Memory B cell (primary cell): ENCODE measurements around the gene DMXL2.
"Not testable (repeated sequence)": the region's sequence is repeated elsewhere in the genome, so short reads cannot be mapped to it uniquely, and the experiment has no call there.

Experiments
- ATAC-seq: fragments of 150-1000 bp; cut with Tn5 transposase; 2 replicates; pipeline ENCODE4 v1.10.0; 2021; ENCODE audit warnings: low read depth, mild to moderate bottlenecking, moderate library complexity
- DNase-seq, 2 donors: peaks; one replicate each; pipeline ENCODE4 v3.0.0; 2022; ENCODE audit warnings: low spot score in 2 of 2
- H3K27ac Mint-ChIP-seq: one replicate; pipeline ENCODE4 v1.8.0; 2022; ENCODE audit warnings: mild to moderate bottlenecking, moderate library complexity, mixed read lengths
- H3K27me3 Mint-ChIP-seq: one replicate; pipeline ENCODE4 v1.8.0; 2022; ENCODE audit warnings: mixed read lengths
- H3K36me3 Mint-ChIP-seq: one replicate; pipeline ENCODE4 v1.8.0; 2022; ENCODE audit warnings: mild to moderate bottlenecking, mixed read lengths
- H3K4me1 Mint-ChIP-seq: one replicate; pipeline ENCODE4 v1.8.0; 2022; ENCODE audit warnings: mixed read lengths
- H3K4me3 Mint-ChIP-seq: one replicate; pipeline ENCODE4 v1.8.0; 2022; ENCODE audit warnings: mild to moderate bottlenecking, moderate library complexity, mixed read lengths
- H3K9me3 Mint-ChIP-seq: one replicate; pipeline ENCODE4 v1.8.0; 2022; ENCODE audit warnings: mixed read lengths

The DMXL2 gene, protein sequence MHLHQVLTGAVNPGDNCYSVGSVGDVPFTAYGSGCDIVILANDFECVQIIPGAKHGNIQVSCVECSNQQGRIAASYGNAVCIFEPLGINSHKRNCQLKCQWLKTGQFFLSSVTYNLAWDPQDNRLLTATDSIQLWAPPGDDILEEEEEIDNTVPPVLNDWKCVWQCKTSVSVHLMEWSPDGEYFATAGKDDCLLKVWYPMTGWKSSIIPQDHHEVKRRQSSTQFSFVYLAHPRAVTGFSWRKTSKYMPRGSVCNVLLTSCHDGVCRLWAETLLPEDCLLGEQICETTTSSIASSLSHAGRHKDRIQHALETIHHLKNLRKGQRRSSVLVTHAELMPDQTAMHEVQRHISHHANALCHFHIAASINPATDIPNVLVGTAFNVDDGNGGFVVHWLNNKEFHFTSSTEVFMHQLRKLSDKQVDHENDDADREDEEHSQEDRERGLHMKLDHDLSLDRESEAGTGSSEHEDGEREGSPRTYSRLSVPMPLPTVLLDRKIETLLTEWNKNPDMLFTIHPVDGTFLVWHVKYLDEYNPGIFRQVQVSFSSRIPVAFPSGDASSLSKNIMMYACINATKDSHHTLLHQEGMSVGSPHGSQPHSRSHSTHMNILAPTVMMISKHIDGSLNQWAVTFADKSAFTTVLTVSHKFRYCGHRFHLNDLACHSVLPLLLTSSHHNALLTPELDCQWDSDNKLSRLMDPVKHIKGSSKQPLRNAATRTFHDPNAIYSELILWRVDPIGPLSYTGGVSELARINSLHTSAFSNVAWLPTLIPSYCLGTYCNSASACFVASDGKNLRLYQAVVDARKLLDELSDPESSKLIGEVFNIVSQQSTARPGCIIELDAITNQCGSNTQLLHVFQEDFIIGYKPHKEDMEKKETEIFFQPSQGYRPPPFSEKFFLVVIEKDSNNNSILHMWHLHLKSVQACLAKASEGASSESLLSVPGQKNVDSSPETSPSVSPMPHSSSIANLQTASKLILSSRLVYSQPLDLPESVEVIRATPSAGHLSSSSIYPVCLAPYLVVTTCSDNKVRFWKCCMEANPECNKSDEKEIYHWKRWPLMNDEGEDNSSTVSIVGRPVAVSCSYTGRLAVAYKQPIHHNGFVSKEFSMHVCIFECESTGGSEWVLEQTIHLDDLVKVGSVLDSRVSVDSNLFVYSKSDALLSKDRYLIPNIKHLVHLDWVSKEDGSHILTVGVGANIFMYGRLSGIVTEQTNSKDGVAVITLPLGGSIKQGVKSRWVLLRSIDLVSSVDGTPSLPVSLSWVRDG (N-terminal part only)

DNA sequence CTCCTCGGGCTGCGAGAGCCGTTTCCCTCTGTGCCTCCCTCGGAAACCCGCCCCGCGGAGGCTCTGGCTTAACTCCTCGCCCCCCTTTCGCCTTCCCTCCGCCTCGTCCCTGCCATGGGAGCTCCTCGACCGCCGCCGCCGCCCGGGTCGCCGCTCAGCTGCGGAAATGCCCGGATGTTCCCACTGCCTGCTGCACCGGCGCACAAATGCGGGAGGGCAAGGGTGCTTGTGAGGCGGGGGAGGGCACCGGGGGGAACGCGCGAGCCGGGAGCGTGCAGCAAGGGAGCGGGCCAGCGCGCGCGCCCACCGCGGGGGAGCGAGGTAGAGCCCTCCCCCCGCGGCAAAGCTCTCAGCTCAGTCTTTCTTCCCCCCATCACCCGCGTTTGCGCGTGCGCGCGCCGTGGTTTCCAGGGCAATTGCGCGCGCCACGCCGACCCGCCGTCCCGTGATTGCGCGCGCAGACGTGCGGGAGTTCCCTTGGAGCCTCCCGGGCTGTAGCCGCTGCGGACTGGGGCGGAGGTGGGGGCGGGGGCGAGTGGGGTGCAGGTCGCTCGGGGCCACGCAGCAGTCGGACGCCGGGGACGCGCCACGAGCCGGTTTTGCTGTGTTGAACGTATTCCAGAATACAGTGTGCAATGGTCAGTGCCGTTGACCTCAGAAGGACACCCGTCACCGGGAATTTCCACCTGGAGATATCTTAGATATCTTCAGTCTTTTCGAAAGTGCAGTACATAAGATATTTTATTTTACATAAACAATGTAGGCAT, at the start of gene DMXL2:
Gene DMXL2 (minus strand): TSS at position 168 of the 767 bp plus-strand sequence. CDS start 226 bp downstream, outside the sequence.
- peaks cover 11% of the 10 kb centered on the region for H3K4me1 Mint-ChIP-seq
- H3K9me3 Mint-ChIP-seq: no peaks in the 10 kb centered on the region
- H3K27ac Mint-ChIP-seq: peak within 1 kb of the TSS; percentile 82
- DNase-seq (peak; percentile 48 to 61), ATAC-seq (peak; percentile 69)
- H3K36me3 Mint-ChIP-seq: no peaks in the 10 kb centered on the region
- H3K27me3 Mint-ChIP-seq: no peaks in the 10 kb centered on the region
- peak within 1 kb of the TSS; percentile 95 for H3K4me3 Mint-ChIP-seq

DNA sequence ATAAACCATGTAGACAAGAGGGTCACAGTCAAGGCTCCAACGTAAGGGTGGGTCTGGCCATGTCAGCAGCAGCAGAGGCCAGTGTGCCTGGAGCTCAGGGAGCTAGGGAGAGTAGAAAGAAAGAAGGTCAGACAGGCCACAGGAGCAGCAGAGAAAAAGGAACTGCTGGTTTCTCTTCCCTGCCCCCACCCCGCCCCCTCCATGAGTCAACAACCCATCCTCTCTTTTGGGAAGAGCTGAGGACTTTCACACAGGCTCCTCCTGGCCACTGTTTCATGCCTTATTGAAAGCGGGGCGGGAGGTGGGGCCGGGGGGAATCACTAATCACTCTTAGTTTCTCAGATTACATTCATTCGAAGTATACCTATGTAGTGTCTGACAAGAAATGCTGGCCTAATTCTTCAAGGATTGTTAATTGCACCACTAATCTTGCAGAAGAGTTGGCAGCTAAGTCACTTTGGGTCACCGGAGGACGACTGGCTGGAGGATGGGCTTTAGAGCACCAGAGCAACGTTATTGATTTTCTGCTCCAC, 49.6 kb upstream of the DMXL2 start:
- ATAC-seq: no peak
- Mint-ChIP-seq H3K9me3 (no peaks in the 10 kb centered on the region), H3K36me3 (no peaks in the 10 kb centered on the region), H3K27ac (no peak overlapping the region), H3K4me3 (no peak overlapping the region), H3K4me1 (peaks cover 3% of the 10 kb centered on the region), H3K27me3 (peaks cover 12% of the 10 kb centered on the region)
- no peak for DNase-seq

DNA sequence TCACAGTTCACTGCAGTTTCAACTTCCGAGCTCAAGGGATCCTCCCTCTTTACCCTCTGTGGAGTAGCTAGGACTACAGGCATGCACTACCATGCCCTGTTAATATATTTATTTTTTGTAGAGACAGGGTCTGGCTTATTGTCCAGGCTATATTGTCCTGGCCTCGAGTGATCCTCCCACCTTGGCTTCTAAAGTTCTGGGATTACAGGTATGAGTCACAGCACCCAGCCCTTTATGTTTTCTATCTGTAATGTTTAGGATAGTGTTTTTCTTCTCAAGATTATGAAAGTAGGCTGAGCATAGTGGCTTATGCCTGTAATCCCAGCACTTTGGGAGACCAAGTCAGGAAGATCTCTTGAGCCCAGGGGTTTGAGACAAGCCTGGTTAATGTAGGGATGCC, 46.8 kb upstream of the DMXL2 start:
- DNase-seq (no peak), ATAC-seq (no peak)
- Mint-ChIP-seq H3K9me3 (no peaks in the 10 kb centered on the region), H3K36me3 (no peaks in the 10 kb centered on the region), H3K27ac (no peak overlapping the region), H3K4me1 (peaks cover 3% of the 10 kb centered on the region), H3K27me3 (peaks cover 9% of the 10 kb centered on the region), H3K4me3 (no peak overlapping the region)

DNA sequence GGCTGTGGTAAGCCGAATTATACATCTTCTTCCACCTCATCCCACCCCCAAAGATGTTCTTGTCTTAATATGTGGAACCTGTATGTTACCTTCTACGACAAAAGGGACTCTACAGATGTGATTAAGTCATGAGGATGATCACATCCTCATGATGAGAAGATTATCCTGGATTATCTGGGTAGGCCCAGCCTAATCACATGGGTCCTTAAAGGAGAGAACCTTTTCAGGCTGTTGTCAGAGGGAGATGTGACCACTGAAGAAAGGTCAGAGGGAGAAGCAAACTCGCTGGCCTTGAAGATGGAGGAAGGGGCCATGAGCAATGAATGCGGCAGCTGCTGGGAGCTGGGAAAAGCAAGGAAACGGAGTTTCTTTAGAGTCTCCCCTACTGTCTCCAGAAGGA, 45.9 kb upstream of the DMXL2 start:
- no peak overlapping the region for H3K27ac Mint-ChIP-seq
- H3K36me3 Mint-ChIP-seq: no peaks in the 10 kb centered on the region
- ATAC-seq (no peak), DNase-seq (no peak)
- H3K4me3 Mint-ChIP-seq: no peak overlapping the region
- no peaks in the 10 kb centered on the region for H3K9me3 Mint-ChIP-seq
- H3K4me1 Mint-ChIP-seq: peaks cover 3% of the 10 kb centered on the region
- peaks cover 7% of the 10 kb centered on the region for H3K27me3 Mint-ChIP-seq

DNA sequence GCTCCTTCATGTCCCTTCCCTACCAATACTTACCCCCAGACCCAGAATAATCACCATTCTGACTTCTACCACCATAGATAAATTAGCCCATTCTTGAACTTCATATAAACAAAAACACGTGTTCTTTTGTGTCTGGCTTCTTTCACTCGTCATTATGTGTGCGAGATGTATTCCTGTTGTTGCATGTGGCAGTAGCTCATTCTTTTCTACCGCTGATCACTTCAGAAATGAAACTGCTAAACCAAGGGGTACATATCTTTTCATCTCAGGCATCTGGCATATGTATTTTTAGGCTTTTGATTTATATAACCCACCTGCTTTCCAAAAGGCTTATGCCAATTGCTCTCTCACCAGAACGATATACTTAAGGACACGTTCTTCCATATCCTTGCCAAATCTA, 44.9 kb upstream of the DMXL2 start:
- DNase-seq: no peak
- H3K4me1 Mint-ChIP-seq: peaks cover 3% of the 10 kb centered on the region
- H3K36me3 Mint-ChIP-seq: no peaks in the 10 kb centered on the region
- H3K27ac Mint-ChIP-seq: no peak overlapping the region
- no peaks in the 10 kb centered on the region for H3K9me3 Mint-ChIP-seq
- peaks cover 7% of the 10 kb centered on the region for H3K27me3 Mint-ChIP-seq
- no peak for ATAC-seq
- H3K4me3 Mint-ChIP-seq: no peak overlapping the region

DNA sequence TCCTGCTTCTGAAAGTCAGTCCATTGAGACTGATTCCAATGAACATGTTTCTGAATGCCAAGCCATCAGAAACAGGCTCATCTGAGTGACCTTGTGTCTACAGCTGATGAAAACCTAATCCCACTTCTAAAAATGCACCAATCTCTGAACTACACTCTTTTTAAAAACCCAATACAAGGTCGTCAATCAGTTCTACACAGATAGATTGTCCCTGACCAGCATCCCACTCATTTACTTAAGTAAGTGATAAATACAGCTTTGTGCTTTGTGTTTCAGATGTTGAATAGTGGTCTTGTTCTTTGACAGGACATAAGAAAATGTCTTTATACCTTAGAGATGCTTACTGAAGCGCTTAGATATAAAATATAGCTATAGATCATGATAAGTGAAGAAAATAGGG, 38.5 kb upstream of the DMXL2 start:
- H3K4me3 Mint-ChIP-seq: no peak overlapping the region
- ATAC-seq (no peak), DNase-seq (no peak)
- H3K27me3 Mint-ChIP-seq: no peaks in the 10 kb centered on the region
- no peaks in the 10 kb centered on the region for H3K9me3 Mint-ChIP-seq
- H3K27ac Mint-ChIP-seq: no peak overlapping the region
- no peaks in the 10 kb centered on the region for H3K36me3 Mint-ChIP-seq
- H3K4me1 Mint-ChIP-seq: no peaks in the 10 kb centered on the region

DNA sequence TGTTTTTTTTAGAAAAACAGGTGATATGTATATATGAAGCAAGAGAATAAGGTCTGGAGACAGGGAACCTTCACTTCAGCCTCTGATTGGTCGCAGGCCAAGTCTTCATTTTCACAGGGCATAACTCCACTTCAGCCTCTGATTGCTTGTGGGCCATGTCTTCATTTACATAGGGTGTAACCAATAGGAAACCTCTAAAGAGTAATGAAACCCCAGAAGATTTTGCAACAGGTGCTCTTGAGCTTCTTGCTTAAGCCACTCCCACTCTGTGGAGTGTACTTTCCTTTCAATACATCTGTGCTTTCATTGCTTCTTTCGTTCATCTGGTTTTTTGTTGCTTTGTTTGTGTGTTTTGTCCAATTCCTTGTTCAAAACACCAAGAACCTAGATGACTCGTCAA, 36.1 kb upstream of the DMXL2 start:
- Mint-ChIP-seq H3K27me3 (no peaks in the 10 kb centered on the region), H3K4me3 (no peak overlapping the region), H3K9me3 (no peaks in the 10 kb centered on the region), H3K36me3 (no peaks in the 10 kb centered on the region), H3K27ac (no peak overlapping the region), H3K4me1 (no peaks in the 10 kb centered on the region)
- DNase-seq: no peak
- ATAC-seq: no peak

DNA sequence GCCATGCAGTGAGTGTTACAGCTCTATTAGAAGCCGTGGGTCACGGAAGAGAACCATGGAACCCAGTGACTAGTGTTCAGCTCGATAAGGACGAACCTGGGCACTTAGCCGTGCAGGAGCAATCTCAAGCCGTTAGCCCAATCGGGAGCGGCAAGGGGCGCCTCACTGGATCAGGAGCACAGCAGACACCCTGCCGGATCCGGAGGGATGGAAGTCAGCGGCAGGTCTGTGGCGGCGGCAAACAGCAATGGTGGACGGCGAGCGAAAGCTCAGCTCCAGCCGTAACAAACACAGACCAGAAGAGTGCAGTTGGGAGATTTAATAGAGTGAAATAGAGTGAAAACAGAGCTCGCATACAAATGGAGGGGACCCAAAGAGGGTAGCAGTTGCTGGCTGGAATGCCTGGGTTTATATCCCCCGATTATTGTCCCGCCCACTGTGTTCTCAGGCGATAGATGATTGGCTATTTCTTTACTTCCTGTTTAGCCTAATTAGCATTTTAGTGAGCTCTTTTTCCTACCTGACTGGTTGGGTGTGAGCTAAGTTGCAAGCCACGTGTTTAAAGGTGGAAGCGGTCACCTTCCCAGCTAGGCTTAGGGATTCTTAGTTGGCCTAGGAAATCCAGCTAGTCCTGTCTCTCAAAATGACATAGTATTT, 33.0 kb upstream of the DMXL2 start:
- not testable (repeated sequence) for H3K27me3 Mint-ChIP-seq, ATAC-seq, H3K4me1 Mint-ChIP-seq, H3K4me3 Mint-ChIP-seq, H3K9me3 Mint-ChIP-seq, DNase-seq, H3K27ac Mint-ChIP-seq, H3K36me3 Mint-ChIP-seq

DNA sequence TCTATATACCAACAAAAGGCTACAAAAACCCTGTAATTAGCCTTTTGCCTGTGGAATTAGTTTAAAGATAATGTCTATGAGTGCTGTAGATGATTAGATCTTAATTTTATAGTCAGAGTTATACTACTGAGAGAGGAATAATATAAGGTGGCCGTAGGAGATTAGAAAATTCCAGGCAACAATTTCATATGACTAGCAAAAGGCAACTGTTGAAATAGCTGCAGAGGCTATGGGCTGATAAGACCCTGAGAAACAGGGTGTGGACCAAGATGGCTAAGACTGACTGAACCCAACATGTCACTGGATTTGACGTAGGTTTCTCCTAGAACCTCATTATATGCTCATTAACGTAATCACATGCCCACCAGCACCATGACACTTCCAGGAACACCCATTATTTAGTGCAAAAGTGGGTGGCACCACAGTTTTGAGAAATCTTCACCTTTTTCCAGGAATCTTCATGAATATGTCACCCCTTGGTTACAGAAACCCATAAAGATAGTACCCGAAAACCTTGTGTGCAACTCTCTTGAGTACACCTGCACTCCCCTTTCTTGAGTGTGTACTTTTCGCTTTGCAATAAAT, 29.6 kb upstream of the DMXL2 start:
- no peaks in the 10 kb centered on the region for H3K27me3 Mint-ChIP-seq
- H3K4me1 Mint-ChIP-seq: peaks cover 3% of the 10 kb centered on the region
- no peaks in the 10 kb centered on the region for H3K9me3 Mint-ChIP-seq
- ATAC-seq (no peak), DNase-seq (no peak)
- H3K36me3 Mint-ChIP-seq: no peaks in the 10 kb centered on the region
- no peak overlapping the region for H3K27ac Mint-ChIP-seq
- H3K4me3 Mint-ChIP-seq: no peak overlapping the region

DNA sequence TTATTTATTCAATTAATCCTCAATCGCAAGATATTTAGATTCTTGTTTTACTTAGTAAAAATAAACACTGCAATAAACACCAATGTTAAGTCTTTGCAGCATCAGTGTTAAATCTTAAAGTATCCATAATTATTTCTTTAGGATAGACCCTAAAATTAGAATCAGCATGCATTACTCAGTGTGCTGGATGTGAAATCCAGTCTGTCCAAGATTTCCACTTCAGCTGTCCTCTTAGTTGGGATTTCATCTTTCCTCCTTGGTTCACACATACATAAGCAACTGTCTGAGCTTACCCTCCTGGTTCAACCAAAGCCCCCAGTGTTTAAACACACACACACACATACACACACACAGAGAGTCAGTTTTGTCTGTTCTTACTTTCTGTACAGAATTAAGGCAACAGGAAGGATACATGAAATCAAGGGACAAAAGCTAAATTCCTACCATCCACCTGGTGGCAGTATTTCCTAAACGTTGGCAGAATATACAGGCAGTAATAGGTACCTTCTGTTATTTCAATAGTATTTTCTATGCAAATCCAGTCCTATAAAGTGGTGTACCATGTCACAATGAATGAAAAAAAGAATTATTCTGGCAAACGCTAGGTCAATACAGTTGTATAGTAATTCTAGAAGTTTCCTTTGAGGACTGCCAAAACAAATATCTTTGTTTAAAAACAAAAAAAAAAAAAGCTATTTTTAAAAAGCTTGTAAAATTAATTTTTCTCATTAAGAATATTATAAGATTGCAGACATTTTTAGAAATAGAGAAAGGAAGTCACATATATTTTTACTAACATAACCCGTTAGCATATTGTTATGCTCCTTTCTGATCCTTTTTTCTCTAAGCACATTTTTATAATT, 27.3 kb upstream of the DMXL2 start:
- peak; percentile 47 to 72 for DNase-seq
- Mint-ChIP-seq H3K27me3 (no peaks in the 10 kb centered on the region), H3K4me1 (peaks cover 3% of the 10 kb centered on the region), H3K4me3 (no peak overlapping the region), H3K36me3 (no peaks in the 10 kb centered on the region), H3K9me3 (no peaks in the 10 kb centered on the region), H3K27ac (no peak overlapping the region)
- peak; percentile 92 for ATAC-seq

DNA sequence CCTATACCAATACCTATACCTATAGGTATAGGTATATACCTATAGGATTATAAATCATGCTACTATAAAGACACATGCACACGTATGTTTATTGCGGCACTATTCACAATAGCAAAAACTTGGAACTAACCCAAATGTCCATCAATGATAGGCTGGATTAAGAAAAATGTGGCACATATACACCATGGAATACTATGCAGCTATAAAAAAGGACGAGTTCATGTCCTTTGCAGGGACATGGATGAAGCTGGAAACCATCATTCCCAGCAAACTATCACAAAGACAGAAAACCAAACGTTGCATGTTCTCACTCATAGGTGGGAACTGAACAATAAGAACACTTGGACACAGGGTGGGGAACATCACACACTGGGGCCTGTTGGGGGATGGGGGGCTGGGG, 26.1 kb upstream of the DMXL2 start:
- not testable (repeated sequence) for H3K27me3 Mint-ChIP-seq, DNase-seq, H3K4me1 Mint-ChIP-seq, H3K36me3 Mint-ChIP-seq, ATAC-seq, H3K27ac Mint-ChIP-seq, H3K4me3 Mint-ChIP-seq, H3K9me3 Mint-ChIP-seq

DNA sequence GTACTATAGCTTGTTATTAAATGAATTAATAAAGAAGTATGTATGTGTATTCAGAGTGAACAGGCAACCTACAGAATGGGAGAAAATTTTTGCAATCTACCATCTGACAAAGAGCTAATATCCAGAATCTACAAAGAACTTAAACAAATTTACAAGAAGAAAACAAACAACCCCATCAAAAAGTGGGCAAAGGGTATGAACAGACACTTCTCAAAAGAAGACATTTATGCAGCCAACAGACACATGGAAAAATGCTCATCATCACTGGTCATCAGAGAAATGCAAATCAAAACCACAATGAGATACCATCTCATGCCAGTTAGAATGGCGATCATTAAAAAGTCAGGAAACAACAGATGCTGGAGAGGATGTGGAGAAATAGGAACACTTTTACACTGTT, 25.5 kb upstream of the DMXL2 start:
- not testable (repeated sequence) for H3K27me3 Mint-ChIP-seq, H3K4me1 Mint-ChIP-seq, DNase-seq, ATAC-seq, H3K9me3 Mint-ChIP-seq, H3K36me3 Mint-ChIP-seq, H3K4me3 Mint-ChIP-seq, H3K27ac Mint-ChIP-seq
